Measurements from ENCODE around the gene B4GALNT3. TPM values are rescaled to one million over a fixed set of nuclear protein-coding genes. Genes with fewer than 3 reads are reported as not detected.

B4GALNT3 gene
- total and polyA plus RNA-seq, 2 donors (not counting 1 experiment from before 2014, with no cell fraction given) = not detected

DNA sequence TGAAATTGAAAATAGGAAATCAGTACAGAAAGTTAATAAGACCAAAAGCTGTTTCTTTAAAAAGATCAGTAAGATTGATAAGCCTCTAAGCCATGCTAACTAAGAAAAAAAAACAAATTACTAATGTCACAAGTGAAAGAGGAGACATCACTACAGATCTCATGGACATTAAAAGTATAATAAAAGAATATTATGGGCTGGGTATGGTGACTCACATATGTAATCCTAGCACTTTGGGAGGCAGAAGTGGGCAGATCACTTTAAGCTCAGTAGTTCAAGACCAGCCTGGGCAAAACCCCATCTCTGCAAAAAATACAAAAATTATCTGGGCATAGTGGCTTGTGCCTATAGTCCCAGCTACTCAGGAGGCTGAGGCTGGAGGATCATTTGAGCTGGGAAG, 30.5 kb downstream of the B4GALNT3 start:
- H3K4me2 ChIP-seq (ENCODE audit: extremely low read depth, insufficient read depth, low read length) = no peak overlapping the region
- no peaks in the 10 kb centered on the region for H4K20me1 ChIP-seq (ENCODE audit: control insufficient read depth, extremely low read depth, insufficient read depth, low read length)
- peaks cover 4% of the 10 kb centered on the region for H3K27me3 ChIP-seq (ENCODE audit: control insufficient read depth, insufficient read depth, low read length)
- H3K4me1 ChIP-seq (ENCODE audit: control insufficient read depth, extremely low read depth, insufficient read depth, low read length) = no peaks in the 10 kb centered on the region
- no peak overlapping the region for H3K9ac ChIP-seq (ENCODE audit: insufficient read depth, low read length)
- H2AFZ ChIP-seq (ENCODE audit: low read length) = no peak overlapping the region
- no peak for TF ChIP-seq EZH2 (IDR thresholded peaks at IDR 0.05; ENCODE audit: low read length, missing control alignments)
- TF ChIP-seq, protein P1, sequence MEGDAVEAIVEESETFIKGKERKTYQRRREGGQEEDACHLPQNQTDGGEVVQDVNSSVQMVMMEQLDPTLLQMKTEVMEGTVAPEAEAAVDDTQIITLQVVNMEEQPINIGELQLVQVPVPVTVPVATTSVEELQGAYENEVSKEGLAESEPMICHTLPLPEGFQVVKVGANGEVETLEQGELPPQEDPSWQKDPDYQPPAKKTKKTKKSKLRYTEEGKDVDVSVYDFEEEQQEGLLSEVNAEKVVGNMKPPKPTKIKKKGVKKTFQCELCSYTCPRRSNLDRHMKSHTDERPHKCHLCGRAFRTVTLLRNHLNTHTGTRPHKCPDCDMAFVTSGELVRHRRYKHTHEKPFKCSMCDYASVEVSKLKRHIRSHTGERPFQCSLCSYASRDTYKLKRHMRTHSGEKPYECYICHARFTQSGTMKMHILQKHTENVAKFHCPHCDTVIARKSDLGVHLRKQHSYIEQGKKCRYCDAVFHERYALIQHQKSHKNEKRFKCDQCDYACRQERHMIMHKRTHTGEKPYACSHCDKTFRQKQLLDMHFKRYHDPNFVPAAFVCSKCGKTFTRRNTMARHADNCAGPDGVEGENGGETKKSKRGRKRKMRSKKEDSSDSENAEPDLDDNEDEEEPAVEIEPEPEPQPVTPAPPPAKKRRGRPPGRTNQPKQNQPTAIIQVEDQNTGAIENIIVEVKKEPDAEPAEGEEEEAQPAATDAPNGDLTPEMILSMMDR (conservative IDR thresholded peaks at IDR 0.05 in 1 of 2, IDR thresholded peaks at IDR 0.05 in 1 of 2; ENCODE audit: low read depth in 1 of 2, low read length in 2 of 2) = no peak
- H3K79me2 ChIP-seq (ENCODE audit: control insufficient read depth, insufficient read depth, low read length) = no peaks in the 10 kb centered on the region
- no peaks in the 10 kb centered on the region for H3K36me3 ChIP-seq (ENCODE audit: control insufficient read depth, insufficient read depth, low read length)
- no peak for DNase-seq (ENCODE audit: low read depth in 2 of 2)
- H3K4me3 ChIP-seq (replicated peaks in 1 of 4; ENCODE audit: control extremely low read depth in 1 of 4, insufficient read depth in 1 of 4, low read depth in 3 of 4, low read length in 4 of 4) = no peak overlapping the region
- H3K27ac ChIP-seq (ENCODE audit: insufficient read depth, low read length) = no peak overlapping the region
- no peaks in the 10 kb centered on the region for H3K9me3 ChIP-seq (ENCODE audit: control insufficient read depth, insufficient read depth, low read depth, low read length)

DNA sequence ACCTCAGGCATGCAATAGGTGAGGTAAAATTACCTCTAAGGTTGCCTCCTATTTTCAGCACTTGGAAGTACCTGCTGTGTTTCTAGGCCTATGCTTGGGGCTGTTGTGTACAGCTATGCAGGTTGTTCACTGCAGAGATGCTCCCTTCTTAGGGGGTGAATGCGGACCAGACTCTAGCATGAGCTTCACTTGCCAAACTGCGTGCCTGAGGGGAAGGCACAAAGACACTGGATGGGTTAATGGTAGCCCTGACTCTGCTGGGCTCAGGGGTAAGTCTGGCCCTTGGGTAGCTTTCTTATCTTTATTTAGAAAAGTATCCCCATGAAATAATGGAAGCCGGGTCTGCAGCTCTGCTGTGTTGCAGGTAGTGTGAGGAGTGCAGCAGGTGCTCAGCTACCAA, 35.7 kb downstream of the B4GALNT3 start:
- no peak overlapping the region for H3K4me2 ChIP-seq (ENCODE audit: extremely low read depth, insufficient read depth, low read length)
- no peaks in the 10 kb centered on the region for H3K36me3 ChIP-seq (ENCODE audit: control insufficient read depth, insufficient read depth, low read length)
- no peaks in the 10 kb centered on the region for H3K9me3 ChIP-seq (ENCODE audit: control insufficient read depth, insufficient read depth, low read depth, low read length)
- DNase-seq (ENCODE audit: low read depth in 2 of 2) = no peak
- no peaks in the 10 kb centered on the region for H3K79me2 ChIP-seq (ENCODE audit: control insufficient read depth, insufficient read depth, low read length)
- H3K27ac ChIP-seq (ENCODE audit: insufficient read depth, low read length) = no peak overlapping the region
- H3K27me3 ChIP-seq (ENCODE audit: control insufficient read depth, insufficient read depth, low read length) = no peaks in the 10 kb centered on the region
- TF ChIP-seq, protein P1 (conservative IDR thresholded peaks at IDR 0.05 in 1 of 2, IDR thresholded peaks at IDR 0.05 in 1 of 2; ENCODE audit: low read depth in 1 of 2, low read length in 2 of 2) = no peak
- TF ChIP-seq EZH2 (IDR thresholded peaks at IDR 0.05; ENCODE audit: low read length, missing control alignments) = no peak
- no peak overlapping the region for H2AFZ ChIP-seq (ENCODE audit: low read length)
- no peak overlapping the region for H3K4me3 ChIP-seq (replicated peaks in 1 of 4; ENCODE audit: control extremely low read depth in 1 of 4, insufficient read depth in 1 of 4, low read depth in 3 of 4, low read length in 4 of 4)
- no peak overlapping the region for H3K9ac ChIP-seq (ENCODE audit: insufficient read depth, low read length)
- no peaks in the 10 kb centered on the region for H3K4me1 ChIP-seq (ENCODE audit: control insufficient read depth, extremely low read depth, insufficient read depth, low read length)
- H4K20me1 ChIP-seq (ENCODE audit: control insufficient read depth, extremely low read depth, insufficient read depth, low read length) = no peaks in the 10 kb centered on the region

DNA sequence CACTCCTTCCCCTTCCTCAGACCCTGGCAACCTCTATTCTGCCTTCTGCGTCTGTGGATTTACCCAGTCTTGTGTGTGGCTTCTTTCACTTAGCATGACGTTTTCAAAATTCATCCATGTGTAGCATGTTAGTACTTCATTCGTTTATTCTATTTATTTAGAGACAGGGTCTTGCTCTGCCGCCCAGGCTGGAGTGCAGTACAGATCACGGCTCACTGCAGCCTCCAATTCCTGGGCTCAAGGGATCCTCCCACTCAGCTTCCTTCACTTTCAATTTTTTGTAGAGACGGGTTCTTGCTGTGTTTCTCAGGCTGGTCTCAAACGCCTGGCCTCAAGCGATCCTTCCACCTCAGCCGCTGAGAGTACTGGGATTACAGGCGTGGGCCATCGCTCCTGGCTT, 37.0 kb downstream of the B4GALNT3 start:
- Histone ChIP-seq H3K4me3 (replicated peaks in 1 of 4; ENCODE audit: control extremely low read depth in 1 of 4, insufficient read depth in 1 of 4, low read depth in 3 of 4, low read length in 4 of 4) (no peak overlapping the region), H3K36me3 (ENCODE audit: control insufficient read depth, insufficient read depth, low read length) (no peaks in the 10 kb centered on the region), H4K20me1 (ENCODE audit: control insufficient read depth, extremely low read depth, insufficient read depth, low read length) (no peaks in the 10 kb centered on the region), H3K4me1 (ENCODE audit: control insufficient read depth, extremely low read depth, insufficient read depth, low read length) (no peaks in the 10 kb centered on the region), H3K79me2 (ENCODE audit: control insufficient read depth, insufficient read depth, low read length) (no peaks in the 10 kb centered on the region), H3K9ac (ENCODE audit: insufficient read depth, low read length) (no peak overlapping the region), H3K27me3 (ENCODE audit: control insufficient read depth, insufficient read depth, low read length) (no peaks in the 10 kb centered on the region), H3K9me3 (ENCODE audit: control insufficient read depth, insufficient read depth, low read depth, low read length) (no peaks in the 10 kb centered on the region), H2AFZ (ENCODE audit: low read length) (no peak overlapping the region), H3K27ac (ENCODE audit: insufficient read depth, low read length) (no peak overlapping the region), H3K4me2 (ENCODE audit: extremely low read depth, insufficient read depth, low read length) (no peak overlapping the region)
- TF ChIP-seq, protein P1 (conservative IDR thresholded peaks at IDR 0.05 in 1 of 2, IDR thresholded peaks at IDR 0.05 in 1 of 2; ENCODE audit: low read depth in 1 of 2, low read length in 2 of 2) = no peak
- no peak for TF ChIP-seq EZH2 (IDR thresholded peaks at IDR 0.05; ENCODE audit: low read length, missing control alignments)
- no peak for DNase-seq (ENCODE audit: low read depth in 2 of 2)

All from fibroblast of lung (primary cell).